AG04450 (cell line): ENCODE measurements around the gene KIAA1671. TPM values are rescaled to one million over a fixed set of nuclear protein-coding genes. Genes with fewer than 3 reads are reported as not detected.

Source experiments
- CTCF ChIA-PET: fragments of 300-600, 350-600 bp; formaldehyde crosslinking; extraction: SDS; loops from one replicate; lab custom pipeline; 2022; ENCODE audit warnings: antibody characterized with exemption, inconsistent platforms; lab: Charles Lee
- POLR2A ChIA-PET: fragments of 350-600 bp; formaldehyde crosslinking; extraction: SDS; loops from one replicate; lab custom pipeline; 2021; ENCODE audit warnings: antibody characterized with exemption, inconsistent platforms; lab: Yijun Ruan, JAX
- DNase-seq: peaks from one replicate; pipeline ENCODE4 v3.0.0-alpha.2; 2011; ENCODE audit warnings: low read depth, low spot score
- H3K27ac ChIP-seq: one replicate; pipeline ENCODE4 v1.5.1; 2012; ENCODE audit warnings: low read depth, low read length, control low read depth
- H3K27me3 ChIP-seq: one replicate; pipeline ENCODE4 v1.6.0; 2012; ENCODE audit warnings: low read length; ENCODE audit not compliant: control insufficient read depth, insufficient read depth
- H3K4me3 ChIP-seq: 2 replicates; pipeline ENCODE4 v1.5.1; 2011; ENCODE audit warnings: mild to moderate bottlenecking, low read depth, low read length, control low read depth
- H3K9me3 ChIP-seq: 2 replicates; pipeline ENCODE4 v1.5.1; 2012; ENCODE audit warnings: low read length; ENCODE audit not compliant: control insufficient read depth, insufficient read depth
- polyA plus RNA-seq: library from polyadenylated mRNA; depleted of rRNA; stranded (reverse); fragments of >200 nt; gene quantifications from 2 replicates; pipeline ENCODE4 v1.2.3, GENCODE V29; 2011
- TF ChIP-seq, protein P1 (sequence below): IDR thresholded peaks from 2 replicates; pipeline ENCODE4 v1.5.1; 2011; ENCODE audit warnings: low read depth, low read length, control low read depth, inconsistent platforms

The KIAA1671 gene
- polyA plus RNA-seq, 1 experiment = 0.02 TPM

DNA sequence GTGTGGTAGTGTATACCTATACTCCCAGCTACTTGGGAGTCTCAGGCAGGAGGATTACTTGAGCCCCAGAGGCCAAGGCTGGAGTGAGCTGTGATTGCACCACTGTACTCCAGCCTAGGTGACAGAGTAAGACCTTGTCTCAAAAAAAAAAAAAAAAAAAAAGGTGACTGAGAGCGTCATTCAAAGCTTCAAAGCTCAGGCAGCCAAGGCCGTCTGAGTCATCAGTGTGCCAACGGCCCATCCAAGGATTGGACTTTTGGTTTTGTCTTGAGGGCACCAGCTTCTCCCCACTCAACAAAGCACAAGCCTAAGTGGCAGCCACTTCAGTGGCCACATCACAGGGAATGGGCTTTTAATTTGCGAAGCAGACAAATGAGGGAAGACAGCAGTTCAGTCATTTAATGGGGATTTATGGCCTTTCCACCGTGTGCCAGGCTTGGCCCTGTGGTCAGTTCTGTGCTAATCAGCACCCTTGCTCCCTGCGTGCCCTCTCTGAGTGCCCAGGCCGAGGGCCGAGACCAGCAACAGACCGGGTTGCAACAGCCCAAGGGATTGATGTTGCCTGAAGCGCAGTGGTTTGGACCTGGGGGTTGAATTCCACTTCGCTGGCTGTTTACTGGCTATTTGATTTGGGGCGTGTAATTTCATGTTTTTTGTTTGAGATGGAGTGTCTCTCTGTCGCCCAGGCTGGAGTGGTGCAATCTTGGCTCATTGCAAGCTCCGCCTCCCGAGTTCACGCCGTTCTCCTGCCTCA lies 216.9 kb downstream of the KIAA1671 start:
- H3K4me3 ChIP-seq = no peak overlapping the region
- DNase-seq = no peak
- no peaks in the 10 kb centered on the region; the same call in 1 of the 2 replicates for H3K9me3 ChIP-seq
- CTCF ChIA-PET = no interaction called here
- POLR2A ChIA-PET = no interaction called here
- H3K27me3 ChIP-seq = no peaks in the 10 kb centered on the region
- no peak overlapping the region for H3K27ac ChIP-seq
- TF ChIP-seq, protein P1, sequence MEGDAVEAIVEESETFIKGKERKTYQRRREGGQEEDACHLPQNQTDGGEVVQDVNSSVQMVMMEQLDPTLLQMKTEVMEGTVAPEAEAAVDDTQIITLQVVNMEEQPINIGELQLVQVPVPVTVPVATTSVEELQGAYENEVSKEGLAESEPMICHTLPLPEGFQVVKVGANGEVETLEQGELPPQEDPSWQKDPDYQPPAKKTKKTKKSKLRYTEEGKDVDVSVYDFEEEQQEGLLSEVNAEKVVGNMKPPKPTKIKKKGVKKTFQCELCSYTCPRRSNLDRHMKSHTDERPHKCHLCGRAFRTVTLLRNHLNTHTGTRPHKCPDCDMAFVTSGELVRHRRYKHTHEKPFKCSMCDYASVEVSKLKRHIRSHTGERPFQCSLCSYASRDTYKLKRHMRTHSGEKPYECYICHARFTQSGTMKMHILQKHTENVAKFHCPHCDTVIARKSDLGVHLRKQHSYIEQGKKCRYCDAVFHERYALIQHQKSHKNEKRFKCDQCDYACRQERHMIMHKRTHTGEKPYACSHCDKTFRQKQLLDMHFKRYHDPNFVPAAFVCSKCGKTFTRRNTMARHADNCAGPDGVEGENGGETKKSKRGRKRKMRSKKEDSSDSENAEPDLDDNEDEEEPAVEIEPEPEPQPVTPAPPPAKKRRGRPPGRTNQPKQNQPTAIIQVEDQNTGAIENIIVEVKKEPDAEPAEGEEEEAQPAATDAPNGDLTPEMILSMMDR = no peak

- H3K4me3 ChIP-seq = no peak overlapping the region
- POLR2A ChIA-PET = no interaction called here
- no peaks in the 10 kb centered on the region; the same call in 1 of the 2 replicates for H3K9me3 ChIP-seq
- CTCF ChIA-PET = no interaction called here
- no peak overlapping the region for H3K27ac ChIP-seq
- no peaks in the 10 kb centered on the region for H3K27me3 ChIP-seq
- DNase-seq = no peak
- TF ChIP-seq, protein P1 = no peak
Measured at GRCh38 chr22:25170426-25170980, 218.0 kb downstream of the KIAA1671 start.

DNA sequence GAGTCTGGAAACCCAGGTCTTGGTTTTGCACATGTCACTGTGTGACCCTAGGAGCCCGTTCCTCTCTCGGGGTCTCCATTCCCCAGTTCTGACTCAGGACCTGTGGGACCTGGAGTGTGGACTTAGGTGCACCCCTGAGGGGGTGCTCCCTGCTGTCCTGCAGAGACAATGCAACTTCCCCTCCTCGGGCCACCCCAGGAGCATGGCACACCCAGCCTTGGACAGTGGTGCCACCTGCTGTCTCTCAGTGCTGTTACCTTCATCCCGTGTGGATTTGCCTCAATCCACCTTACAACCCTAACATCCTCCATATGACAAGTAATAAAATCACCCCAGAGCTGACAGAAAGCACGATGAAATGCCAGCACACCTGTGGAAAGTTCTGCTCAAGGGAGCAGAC lies 219.6 kb downstream of the KIAA1671 start:
- ChIA-PET POLR2A (no interaction called here), CTCF (no interaction called here)
- no peak overlapping the region for H3K4me3 ChIP-seq
- DNase-seq = no peak
- H3K27me3 ChIP-seq = no peaks in the 10 kb centered on the region
- no peak overlapping the region for H3K27ac ChIP-seq
- no peaks in the 10 kb centered on the region; the same call in 1 of the 2 replicates for H3K9me3 ChIP-seq
- TF ChIP-seq, protein P1 = no peak

GRCh38 chr22:25174156-25174887 lies 221.8 kb downstream of the KIAA1671 start:
- Histone ChIP-seq H3K4me3 (no peak overlapping the region), H3K27ac (no peak overlapping the region), H3K9me3 (peaks cover 9% of the 10 kb centered on the region; the same call in 1 of the 2 replicates), H3K27me3 (no peaks in the 10 kb centered on the region)
- TF ChIP-seq, protein P1 = no peak
- DNase-seq = no peak
- ChIA-PET CTCF (interaction anchor here (1.0 kb wide), 1 partner anchor 28 kb away, joined by 3 read pairs; no protein-coding TSS in a partner anchor), POLR2A (no interaction called here)
